D721Med (cell line): ENCODE measurements around the gene ANKRD13D.

Source experiments
- DNase-seq: peaks from one replicate; pipeline ENCODE4 v3.0.0; 2011; ENCODE audit warnings: low spot score; ENCODE audit not compliant: insufficient read length
- FAIRE-seq: peaks from 2 replicates; lab custom pipeline; 2011; peaks lifted over from hg19 to GRCh38; lab: Jason Lieb, UNC
- TF ChIP-seq, protein P1 (sequence below): IDR thresholded peaks from 2 replicates; pipeline ENCODE4 v1.5.1; 2012; ENCODE audit warnings: mild to moderate bottlenecking, control low read depth; ENCODE audit not compliant: insufficient read depth; ENCODE audit errors: missing control alignments

ANKRD13D gene

DNA sequence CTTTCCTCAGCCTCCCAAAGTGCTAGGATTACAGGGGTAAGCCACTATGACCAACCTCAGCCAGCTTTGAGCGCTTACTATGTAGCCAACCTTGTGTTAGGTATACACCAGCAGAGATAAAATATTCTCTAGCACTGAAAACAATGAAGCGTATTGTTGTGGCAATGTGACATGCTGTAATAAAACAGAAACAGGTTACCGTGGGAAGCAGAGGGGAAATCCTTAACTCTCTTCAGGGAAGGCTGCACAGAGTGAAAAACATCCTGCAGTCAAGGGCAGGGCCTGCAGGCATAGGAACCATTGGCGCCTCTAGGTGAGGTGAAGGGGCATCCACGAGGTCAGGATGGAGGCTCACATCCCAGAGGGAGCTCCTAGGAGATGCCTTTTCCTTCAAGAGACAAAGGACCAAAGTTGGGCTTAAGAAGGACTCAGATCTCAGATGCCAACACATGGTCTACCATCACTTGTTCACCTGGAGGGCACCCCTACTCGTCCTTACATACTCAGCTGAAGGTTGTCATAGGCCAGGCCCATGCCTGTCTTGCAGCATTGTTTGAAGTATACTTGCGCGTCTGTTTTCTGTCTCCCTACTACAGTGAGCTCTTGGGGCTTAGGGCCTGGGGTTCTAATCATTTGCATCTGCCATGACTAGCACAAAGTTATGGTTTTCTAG is 56.3 kb downstream of the ANKRD13D start:
- DNase-seq (no peak), FAIRE-seq (no peak)
- TF ChIP-seq, protein P1, sequence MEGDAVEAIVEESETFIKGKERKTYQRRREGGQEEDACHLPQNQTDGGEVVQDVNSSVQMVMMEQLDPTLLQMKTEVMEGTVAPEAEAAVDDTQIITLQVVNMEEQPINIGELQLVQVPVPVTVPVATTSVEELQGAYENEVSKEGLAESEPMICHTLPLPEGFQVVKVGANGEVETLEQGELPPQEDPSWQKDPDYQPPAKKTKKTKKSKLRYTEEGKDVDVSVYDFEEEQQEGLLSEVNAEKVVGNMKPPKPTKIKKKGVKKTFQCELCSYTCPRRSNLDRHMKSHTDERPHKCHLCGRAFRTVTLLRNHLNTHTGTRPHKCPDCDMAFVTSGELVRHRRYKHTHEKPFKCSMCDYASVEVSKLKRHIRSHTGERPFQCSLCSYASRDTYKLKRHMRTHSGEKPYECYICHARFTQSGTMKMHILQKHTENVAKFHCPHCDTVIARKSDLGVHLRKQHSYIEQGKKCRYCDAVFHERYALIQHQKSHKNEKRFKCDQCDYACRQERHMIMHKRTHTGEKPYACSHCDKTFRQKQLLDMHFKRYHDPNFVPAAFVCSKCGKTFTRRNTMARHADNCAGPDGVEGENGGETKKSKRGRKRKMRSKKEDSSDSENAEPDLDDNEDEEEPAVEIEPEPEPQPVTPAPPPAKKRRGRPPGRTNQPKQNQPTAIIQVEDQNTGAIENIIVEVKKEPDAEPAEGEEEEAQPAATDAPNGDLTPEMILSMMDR, result no peak

DNA sequence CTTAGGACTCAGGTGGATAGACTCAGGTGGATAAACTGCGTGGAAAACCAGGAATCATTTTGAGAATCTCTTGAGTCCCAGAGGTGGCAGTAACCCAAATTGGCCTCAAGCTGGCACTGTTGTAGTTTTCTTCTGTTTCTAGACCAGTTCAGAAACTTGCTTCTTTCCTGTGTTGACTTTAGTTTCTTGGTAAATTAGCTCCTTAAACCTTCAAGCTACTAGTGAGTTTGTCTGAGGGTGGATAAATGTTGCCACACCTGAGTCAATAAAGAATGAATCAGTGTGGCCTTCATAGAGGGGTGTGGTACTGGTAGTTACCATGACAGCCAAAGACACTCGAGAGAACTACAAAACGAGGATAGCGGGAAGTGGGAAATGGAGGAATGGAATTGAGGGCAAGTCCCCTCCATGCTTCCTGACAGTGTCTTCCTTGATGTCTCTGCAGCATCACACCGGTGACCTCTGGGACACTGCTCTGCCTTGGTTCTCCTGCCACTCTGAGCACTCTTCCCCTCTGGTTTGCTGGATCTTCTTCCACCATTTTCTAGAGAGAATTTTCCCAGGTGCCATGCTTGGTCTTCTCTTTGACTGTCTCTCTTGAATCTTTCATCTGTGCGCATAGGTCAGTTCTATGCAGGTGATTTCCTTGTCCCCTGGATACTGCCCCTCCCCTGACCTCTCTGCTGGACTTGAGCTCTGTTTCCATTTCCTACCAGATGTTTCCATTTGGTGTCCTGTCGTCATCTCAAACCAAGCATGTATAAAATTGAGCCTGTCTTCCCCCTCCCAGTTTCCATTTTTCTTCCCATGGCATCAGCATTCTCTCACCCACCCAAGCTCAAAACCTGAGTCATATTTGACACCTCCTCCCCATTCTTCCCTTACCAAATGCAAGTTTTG is 57.1 kb downstream of the ANKRD13D start:
- TF ChIP-seq, protein P1, result peak; percentile 32
- FAIRE-seq (no peak), DNase-seq (peak; percentile 5)

DNA sequence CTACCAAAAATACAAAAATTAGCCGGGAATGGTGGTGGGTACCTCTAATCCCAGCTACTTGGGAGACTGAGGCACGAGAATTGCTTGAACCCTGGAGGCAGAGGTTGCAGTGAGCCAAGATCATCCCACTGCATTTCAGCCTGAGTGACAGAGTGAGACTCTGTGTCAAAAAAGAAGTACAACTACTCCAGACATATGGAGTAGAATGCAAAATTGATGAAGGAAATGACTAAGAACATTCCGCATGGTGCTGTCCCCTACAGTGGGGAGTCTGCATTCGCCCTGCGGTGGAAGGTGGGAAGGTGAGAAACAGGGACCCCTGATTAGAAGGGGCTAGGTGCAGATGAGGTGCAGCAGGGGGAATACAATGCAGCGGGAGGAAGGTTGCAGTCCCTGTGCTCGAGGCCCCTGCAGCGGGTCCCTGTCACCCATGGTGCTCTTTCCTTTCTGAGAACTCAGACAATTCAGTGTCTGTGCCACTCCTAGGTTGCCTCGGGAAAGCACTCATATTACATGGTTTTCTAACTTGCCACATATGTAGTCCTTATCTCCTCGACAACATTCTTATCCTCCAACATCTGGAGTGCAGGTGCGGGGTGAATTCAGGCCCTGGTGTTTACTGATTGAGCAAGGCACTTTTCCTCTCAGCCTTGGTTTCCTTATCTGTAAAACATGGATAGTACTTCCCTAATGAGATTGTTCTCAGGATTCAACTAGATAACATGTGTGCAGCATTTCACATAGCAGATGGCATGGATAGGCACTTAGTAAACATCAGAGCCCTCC is 59.1 kb downstream of the ANKRD13D start:
- FAIRE-seq, result no peak
- peak; percentile 5 for DNase-seq

DNA sequence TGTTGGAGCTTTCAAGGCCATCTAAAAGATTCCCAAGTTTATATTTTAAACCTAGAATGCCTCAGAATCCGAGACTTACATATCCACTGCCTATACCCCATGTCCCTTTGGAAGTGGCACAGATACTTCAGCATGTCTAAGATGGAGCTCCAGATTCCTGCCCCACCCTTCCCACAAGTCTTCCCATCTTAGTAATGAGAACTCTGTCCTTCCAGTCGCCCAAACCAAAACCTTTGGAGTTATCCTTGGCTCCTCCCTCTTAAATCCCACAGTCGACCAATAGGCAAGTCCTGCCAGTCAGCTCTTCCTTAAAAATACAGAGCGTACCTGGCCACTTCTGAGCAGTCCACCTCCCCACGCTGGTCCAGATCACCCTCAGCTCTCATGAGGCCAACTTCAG is 59.9 kb downstream of the ANKRD13D start:
- peak; percentile 3 for DNase-seq
- TF ChIP-seq, protein P1, result no peak
- no peak for FAIRE-seq

More for the DNA sequence above, 59.1 kb downstream of the ANKRD13D start:
- TF ChIP-seq, protein P1, result no peak

- DNase-seq (no peak), FAIRE-seq (no peak)
- TF ChIP-seq, protein P1, result no peak
Observed at GRCh38 chr11:67349457-67349856, 60.4 kb downstream of the ANKRD13D start.

- TF ChIP-seq, protein P1, result no peak
- DNase-seq (no peak), FAIRE-seq (no peak)
Observed at GRCh38 chr11:67349928-67350465, 60.9 kb downstream of the ANKRD13D start.
